Subcutaneous adipose tissue (tissue), 4 donors: Measurements from ENCODE around the gene DNAH8. TPM values are rescaled to one million over a fixed set of nuclear protein-coding genes. Genes with fewer than 3 reads are reported as not detected.

Experiments
- CTCF ChIP-seq: fragments of 450-650 bp; IDR thresholded peaks from one replicate; pipeline ENCODE4 v1.5.1; 2016; ENCODE audit warnings: low read depth, mild to moderate bottlenecking, control low read depth, antibody characterized with exemption, moderate library complexity
- total RNA-seq, 4 donors: library from RNA; depleted of rRNA; stranded (reverse); fragments of >200 nt; gene quantifications; one replicate each; pipeline ENCODE4 v1.1.0, GENCODE V29; 2016

DNAH8 gene
- total RNA-seq, 4 donors from 2014 or later = not detected

DNA sequence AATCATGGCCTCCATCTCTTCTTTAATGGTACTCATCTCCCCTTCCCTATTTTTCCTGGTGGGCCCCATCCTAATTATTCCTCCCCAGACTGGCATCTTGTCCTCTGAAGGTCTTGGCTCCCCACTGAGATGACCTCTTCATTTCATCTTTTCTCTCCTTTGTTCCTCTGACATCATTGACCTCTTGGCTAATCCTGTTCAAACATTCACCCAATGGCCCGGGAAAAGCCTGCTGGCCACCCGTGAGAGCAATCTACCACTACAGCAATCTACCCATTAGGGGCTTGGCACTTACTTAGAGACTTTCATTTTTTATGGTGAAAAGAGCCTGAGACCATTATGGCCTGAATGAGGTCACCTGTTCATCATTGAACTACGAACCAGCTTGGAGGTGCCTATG lies 130.8 kb downstream of the DNAH8 start:
- no peak for TF ChIP-seq CTCF

GRCh38 chr6:38846361-38846760 lies 131.2 kb downstream of the DNAH8 start:
- TF ChIP-seq CTCF = no peak

- no peak for TF ChIP-seq CTCF
Observed at GRCh38 chr6:38846844-38847243, 131.7 kb downstream of the DNAH8 start.

GRCh38 chr6:38847497-38847896 lies 132.4 kb downstream of the DNAH8 start:
- no peak for TF ChIP-seq CTCF

- TF ChIP-seq CTCF = no peak
Observed at GRCh38 chr6:38848760-38849159, 133.6 kb downstream of the DNAH8 start.

DNA sequence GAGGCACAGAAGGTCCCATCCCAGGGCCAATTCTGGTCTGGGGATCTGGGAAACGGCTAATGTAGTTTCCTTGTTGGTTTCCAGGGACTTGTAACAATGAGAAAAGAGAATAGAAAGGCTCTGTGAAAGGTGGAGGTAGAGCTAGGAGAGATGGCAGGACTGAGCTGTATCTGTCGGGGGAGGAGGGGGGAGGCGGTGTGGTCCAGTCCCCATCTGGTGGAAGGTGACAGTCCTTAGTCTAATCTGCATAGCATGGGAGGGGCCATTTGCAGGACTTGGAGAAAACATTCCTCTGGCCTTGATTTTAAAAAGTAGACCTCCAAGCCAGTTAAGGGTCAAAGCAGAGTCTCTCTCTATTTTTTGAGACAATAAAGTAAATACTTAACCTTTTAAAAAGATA lies 137.1 kb downstream of the DNAH8 start:
- TF ChIP-seq CTCF = no peak

- no peak for TF ChIP-seq CTCF
Observed at GRCh38 chr6:38853236-38853635, 138.1 kb downstream of the DNAH8 start.
